Upper lobe of right lung (tissue), 1 donor: Measurements from ENCODE around the gene MRTFA. TPM values are rescaled to one million over a fixed set of nuclear protein-coding genes. Genes with fewer than 3 reads are reported as not detected.

Experiments used
- ATAC-seq: fragments of 200-7000 bp; cut with Tn5 transposase; one replicate; pipeline ENCODE4 v1.9.1; 2020; ENCODE audit warnings: mild to moderate bottlenecking, moderate library complexity
- DNase-seq: peaks from one replicate; pipeline ENCODE4 v3.0.0-alpha.2; 2020
- H3K27ac ChIP-seq: fragments of 200-600 bp; one replicate; pipeline ENCODE4 v1.8.0; 2022
- H3K27me3 ChIP-seq: fragments of 200-600 bp; one replicate; pipeline ENCODE4 v1.8.0; 2022; ENCODE audit warnings: mild to moderate bottlenecking
- H3K36me3 ChIP-seq: fragments of 200-600 bp; one replicate; pipeline ENCODE4 v1.8.0; 2022
- H3K4me1 ChIP-seq: fragments of 200-600 bp; one replicate; pipeline ENCODE4 v1.8.0; 2022
- H3K4me3 ChIP-seq: fragments of 200-600 bp; one replicate; pipeline ENCODE4 v1.8.0; 2022; ENCODE audit warnings: mild to moderate bottlenecking
- H3K9me3 ChIP-seq: fragments of 200-600 bp; one replicate; pipeline ENCODE4 v1.8.0; 2022
- CTCF ChIP-seq: fragments of 200-600 bp; IDR thresholded peaks from one replicate; pipeline ENCODE4 v1.8.0; 2022; ENCODE audit warnings: antibody characterized with exemption
- intact Hi-C: fragments of 100-400 bp; cut with DNase I; formaldehyde crosslinking; loops from one replicate; pipeline ENCODE4 v1.11.0; 2022
- total RNA-seq: library from RNA; stranded (reverse); fragmentation: NEBNext Ultra II Directional; extraction: Animal tissue kit (Norgen Biotek cat#: 25700); gene quantifications from one replicate; pipeline ENCODE4 v1.2.1, GENCODE V29; 2021
- donor health status: DM: no; HTN: yes; CAD: no; lungs with severe emphysema.

Gene MRTFA
- total RNA-seq, 1 donor from 2014 or later = 60.4 TPM

- H3K27me3 ChIP-seq = no peaks in the 10 kb centered on the region
- H3K9me3 ChIP-seq = no peaks in the 10 kb centered on the region
- peak overlapping the region; percentile 50 for H3K4me3 ChIP-seq
- peaks cover 8% of the 10 kb centered on the region for H3K4me1 ChIP-seq
- H3K27ac ChIP-seq = peak overlapping the region; percentile 52
- ATAC-seq = peak; percentile 92
- no peak for DNase-seq
- intact Hi-C loops = no loop called here
- TF ChIP-seq CTCF = no peak
- H3K36me3 ChIP-seq = peaks cover 13% of the 10 kb centered on the region
These were observed 173.4 kb downstream of the MRTFA start for GRCh38 chr22:40463017-40463631.

- H3K27ac ChIP-seq = peak overlapping the region; percentile 52
- H3K36me3 ChIP-seq = peaks cover 13% of the 10 kb centered on the region
- TF ChIP-seq CTCF = no peak
- peaks cover 6% of the 10 kb centered on the region for H3K4me1 ChIP-seq
- no peaks in the 10 kb centered on the region for H3K27me3 ChIP-seq
- peak overlapping the region; percentile 50 for H3K4me3 ChIP-seq
- ATAC-seq = peak; percentile 45
- no peaks in the 10 kb centered on the region for H3K9me3 ChIP-seq
- intact Hi-C loops = no loop called here
- DNase-seq = no peak
These were observed 174.1 kb downstream of the MRTFA start for GRCh38 chr22:40462195-40462984.

- Histone ChIP-seq H3K27me3 (no peaks in the 10 kb centered on the region), H3K4me3 (no peak overlapping the region), H3K36me3 (no peaks in the 10 kb centered on the region), H3K4me1 (peaks cover 33% of the 10 kb centered on the region), H3K27ac (no peak overlapping the region), H3K9me3 (no peaks in the 10 kb centered on the region)
- DNase-seq = no peak
- TF ChIP-seq CTCF = no peak
- intact Hi-C loops = no loop called here
- no peak for ATAC-seq
These were observed 182.8 kb downstream of the MRTFA start for GRCh38 chr22:40453671-40454070.

GRCh38 chr22:40452730-40453487 is 183.6 kb downstream of the MRTFA start:
- H3K27me3 ChIP-seq = no peaks in the 10 kb centered on the region
- no peak overlapping the region for H3K27ac ChIP-seq
- no peak for TF ChIP-seq CTCF
- ATAC-seq = peak; percentile 40
- H3K9me3 ChIP-seq = no peaks in the 10 kb centered on the region
- H3K4me1 ChIP-seq = peaks cover 33% of the 10 kb centered on the region
- no peak overlapping the region for H3K4me3 ChIP-seq
- intact Hi-C loops = no loop called here
- DNase-seq = no peak
- H3K36me3 ChIP-seq = no peaks in the 10 kb centered on the region

GRCh38 chr22:40451210-40451609 is 185.3 kb downstream of the MRTFA start:
- Histone ChIP-seq H3K27me3 (no peaks in the 10 kb centered on the region), H3K4me3 (no peak overlapping the region), H3K27ac (no peak overlapping the region), H3K9me3 (no peaks in the 10 kb centered on the region), H3K4me1 (peaks cover 33% of the 10 kb centered on the region), H3K36me3 (no peaks in the 10 kb centered on the region)
- TF ChIP-seq CTCF = no peak
- ATAC-seq (no peak), DNase-seq (no peak)
- intact Hi-C loops = no loop called here
